Measurements from ENCODE around the gene SHISAL1.

SHISAL1 gene

GRCh38 chr22:44341431-44342346 lies 28.9 kb upstream of the SHISAL1 start:
- no peak for DNase-seq

- DNase-seq, result no peak
These were observed 27.8 kb upstream of the SHISAL1 start for GRCh38 chr22:44340271-44341239.

GRCh38 chr22:44338906-44339305 lies 26.2 kb upstream of the SHISAL1 start:
- no peak for DNase-seq

GRCh38 chr22:44338177-44338810 lies 25.5 kb upstream of the SHISAL1 start:
- no peak for DNase-seq

- peak; percentile 67 for DNase-seq
These were observed 24.9 kb upstream of the SHISAL1 start for GRCh38 chr22:44337678-44338004.

DNA sequence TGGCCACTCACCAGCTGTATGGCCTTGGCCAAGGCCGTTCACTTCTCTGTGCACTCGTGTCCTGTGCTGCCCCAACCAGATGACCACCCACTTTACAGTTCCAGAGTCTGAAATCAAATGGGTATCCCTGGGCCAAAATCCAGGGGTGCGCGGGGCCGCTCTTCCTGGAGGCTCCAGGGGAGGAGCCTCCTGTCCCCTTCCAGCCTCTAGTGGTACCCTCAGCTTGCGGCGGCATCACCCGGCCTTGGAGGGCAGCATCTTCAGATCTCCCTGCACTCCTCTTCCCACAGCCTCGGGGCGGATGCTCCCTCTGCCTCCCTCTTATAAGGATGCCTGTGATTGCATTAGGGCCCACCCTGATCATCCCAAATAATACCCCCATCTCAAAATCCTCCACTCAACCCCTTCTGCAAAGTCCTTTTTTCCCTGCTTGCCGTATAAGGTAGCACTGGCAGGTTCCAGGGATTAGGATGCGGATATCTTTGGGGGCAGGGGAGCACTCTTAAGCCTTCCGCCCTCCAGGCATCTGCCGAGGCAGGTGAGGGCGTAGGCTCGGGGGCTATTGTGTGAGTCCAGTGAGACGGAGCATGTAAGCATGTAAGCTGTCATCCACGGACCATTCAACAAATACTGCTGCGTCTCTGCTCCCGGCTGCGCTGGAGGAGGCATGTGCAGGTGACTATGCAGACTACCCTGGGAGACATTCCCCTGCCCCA lies 24.4 kb upstream of the SHISAL1 start:
- DNase-seq, result no peak

GRCh38 chr22:44335903-44336803 lies 23.4 kb upstream of the SHISAL1 start:
- DNase-seq, result no peak

DNA sequence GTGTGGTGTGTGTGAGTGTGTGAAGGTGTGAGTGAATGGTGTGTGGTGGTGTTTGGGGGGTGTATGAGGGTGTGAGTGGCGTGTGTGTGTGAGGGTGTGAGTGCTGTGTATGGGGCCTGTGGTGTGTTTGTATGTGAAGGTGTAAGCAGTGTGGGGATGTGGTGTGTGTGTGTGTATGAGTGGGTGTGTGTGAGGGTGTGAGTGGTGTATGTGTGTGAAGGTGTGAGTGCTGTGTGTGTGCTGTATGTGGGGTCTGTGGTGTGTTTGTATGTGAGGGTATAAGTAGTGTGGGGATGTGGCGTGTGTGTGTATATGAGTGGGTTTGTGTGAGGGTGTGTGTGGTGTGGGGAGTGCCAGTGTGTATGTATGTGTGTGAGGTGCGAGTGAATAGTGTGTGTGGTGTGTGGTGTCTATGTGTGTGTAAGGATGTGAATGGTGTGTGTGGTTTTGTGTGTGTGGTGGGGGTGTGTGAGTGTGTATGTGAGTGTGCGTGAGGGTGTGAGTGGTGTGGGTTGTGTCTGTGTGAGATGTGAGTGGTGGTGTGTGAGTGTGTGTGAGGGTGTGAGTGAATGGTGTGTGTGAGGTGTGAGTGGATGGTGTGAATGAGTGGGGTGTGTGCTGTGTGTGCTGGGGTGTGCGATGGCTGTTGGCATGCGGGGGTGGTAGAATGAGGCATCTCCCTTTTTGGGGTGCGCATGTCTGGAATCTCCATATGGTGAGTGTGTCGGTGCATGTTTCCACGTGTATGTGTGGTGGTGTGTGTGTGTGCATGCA lies 22.5 kb upstream of the SHISAL1 start:
- DNase-seq, result no peak

- DNase-seq, result no peak
These were observed 21.3 kb upstream of the SHISAL1 start for GRCh38 chr22:44333847-44334635.

DNA sequence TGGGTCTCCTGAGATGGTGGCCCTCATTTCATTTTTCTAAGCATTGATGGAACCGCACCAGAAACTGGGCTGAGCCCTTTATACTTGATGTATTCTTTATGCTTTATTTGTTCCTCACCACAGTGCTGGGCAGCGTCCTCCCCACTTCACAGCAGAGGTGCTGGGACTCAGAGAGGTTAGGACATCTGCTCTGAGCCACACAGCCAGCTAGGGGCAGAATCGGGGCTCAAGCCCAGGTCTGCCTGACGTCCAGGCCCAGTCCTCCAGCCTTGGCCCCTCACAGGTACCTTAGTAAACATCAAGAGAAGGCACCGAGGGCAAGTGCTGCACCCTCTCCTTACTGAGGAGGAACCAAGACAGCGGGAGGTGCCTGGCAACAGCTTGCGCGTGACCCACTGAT lies 20.2 kb upstream of the SHISAL1 start:
- no peak for DNase-seq

DNA sequence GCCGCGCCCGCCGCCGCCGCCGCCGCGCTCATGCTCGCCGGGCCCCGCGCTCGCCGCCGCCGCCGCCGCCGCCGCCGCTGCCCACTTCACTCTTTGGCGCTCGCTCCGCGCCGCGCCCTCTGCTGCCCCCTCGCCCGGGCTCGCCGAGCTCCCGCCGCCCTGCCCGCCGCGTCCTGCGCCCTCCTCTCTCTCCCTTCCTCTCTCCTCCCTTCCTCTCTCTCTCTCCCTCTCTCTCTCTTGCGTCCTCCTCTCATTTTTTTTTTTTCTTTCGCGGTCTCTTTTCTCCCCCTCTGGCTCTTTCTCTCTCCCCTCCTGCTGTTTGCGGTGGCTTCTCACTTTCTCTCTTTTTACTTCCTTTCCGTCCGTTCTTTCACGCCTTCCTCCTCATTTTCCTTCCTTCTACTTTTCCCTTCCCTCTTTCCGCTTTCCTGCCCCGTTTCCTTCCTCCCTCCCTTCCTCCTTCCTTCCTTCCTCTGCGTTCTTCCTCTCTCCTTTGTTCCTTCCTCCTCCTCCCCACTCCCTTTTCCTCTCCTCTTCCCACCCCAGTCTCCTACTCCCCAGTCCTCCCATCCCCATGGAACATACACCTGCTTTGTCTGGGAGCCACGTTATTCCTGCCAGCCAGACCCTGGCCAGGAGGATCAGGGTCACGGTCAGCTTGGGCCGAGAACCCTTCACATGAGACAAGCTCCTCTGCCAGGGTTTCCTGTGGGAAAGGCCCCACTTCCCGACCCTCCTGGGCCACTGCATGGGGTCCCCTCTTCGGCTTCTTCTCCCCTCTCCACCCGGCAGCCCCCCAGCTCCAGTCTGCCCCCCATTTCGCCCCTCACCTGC lies 19.3 kb upstream of the SHISAL1 start:
- peak; percentile 29 for DNase-seq

DNA sequence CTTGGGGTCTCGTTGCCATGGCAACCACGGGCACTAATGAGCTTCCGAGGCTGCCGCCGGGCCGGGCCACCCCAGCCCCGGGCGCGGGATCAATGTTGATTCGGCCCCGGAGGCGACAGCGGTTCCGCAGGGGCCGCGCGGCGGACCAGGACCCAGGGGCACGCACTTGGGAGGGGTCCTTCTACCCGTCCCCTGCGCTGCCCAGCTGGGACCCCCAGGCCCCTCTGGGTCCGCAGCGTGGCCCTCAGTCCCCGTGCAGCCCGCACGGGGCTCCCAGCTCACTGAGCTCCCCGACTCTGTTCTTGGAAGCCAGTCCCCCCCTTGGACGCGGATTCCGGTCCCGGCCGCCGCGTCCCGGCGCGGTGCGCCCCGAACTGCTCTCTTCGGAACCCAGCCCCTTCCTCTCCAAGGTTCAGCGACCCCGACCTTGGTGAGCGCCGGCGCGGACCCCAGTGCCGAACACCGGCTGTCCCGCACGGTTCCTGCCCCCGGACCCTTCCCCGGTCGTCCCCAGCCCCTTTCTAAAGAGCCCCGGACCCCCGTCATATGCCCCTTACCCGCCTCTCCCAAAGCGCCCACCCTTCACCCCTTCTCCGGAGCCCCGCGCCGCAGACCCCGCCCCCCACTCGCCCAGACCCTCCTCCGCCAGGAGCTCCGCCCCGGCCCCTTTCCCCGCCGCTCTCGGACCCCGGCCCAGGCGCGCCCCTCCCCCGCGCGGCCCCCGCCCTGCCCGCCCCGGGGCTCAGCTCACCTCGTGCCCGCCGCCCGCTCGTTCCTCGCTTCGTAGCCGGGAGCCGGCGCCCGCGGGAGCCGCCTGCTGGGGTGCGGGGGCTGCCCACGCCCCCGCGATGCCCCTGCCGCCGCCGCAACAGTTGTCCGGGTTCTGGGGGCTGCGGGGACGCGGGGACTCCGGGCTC lies 18.3 kb upstream of the SHISAL1 start:
- DNase-seq, result no peak

DNA sequence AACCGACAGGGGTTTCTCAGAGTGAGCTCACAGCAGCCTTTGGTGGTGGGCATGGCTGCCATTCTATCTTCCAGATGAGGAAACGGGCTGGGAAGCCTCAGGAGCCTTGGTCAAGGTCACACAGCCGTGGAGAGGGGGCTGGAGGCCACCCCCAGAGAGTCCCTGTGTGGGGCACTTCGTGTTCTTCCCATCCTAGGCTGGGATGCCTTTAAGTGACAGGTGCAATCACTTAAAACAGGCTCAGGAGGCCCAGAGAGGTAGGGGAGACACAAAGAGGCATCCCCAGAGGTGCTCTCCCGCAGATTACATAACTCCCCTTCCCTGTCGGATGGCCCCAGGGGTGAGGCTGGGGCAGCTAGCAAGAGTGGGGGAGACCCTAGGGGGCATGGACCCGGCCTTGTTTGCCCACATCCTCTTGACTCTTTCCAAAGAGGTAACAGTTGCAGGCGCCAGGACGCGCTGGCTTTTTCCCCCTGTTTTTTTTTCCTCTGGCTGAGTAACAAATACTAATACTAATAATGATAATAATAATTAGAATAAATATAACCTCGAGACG lies 17.5 kb upstream of the SHISAL1 start:
- DNase-seq, result no peak

- DNase-seq, result no peak
These were observed 16.5 kb upstream of the SHISAL1 start for GRCh38 chr22:44329179-44329796.

DNA sequence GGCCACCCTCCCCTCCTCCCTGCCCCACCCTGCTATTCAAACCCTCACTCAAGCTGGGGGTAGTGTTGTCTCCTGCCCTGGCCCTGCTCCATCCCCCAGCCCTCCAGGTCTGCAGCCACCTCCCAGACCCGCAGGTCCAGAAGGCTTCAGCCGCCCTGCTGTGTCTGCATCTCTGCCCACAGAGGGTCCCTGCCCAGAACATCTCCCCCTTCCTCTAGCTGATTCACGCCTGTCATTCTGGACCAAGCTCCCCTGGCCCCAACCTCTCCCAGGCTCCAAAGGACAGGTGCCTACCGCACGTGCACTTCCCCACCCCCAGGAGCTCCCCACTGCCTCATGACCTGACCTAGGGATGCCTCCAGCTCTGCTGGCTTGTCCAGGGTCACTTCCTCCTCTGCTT lies 16.0 kb upstream of the SHISAL1 start:
- DNase-seq, result no peak

GRCh38 chr22:44328326-44328725 lies 15.6 kb upstream of the SHISAL1 start:
- no peak for DNase-seq

DNA sequence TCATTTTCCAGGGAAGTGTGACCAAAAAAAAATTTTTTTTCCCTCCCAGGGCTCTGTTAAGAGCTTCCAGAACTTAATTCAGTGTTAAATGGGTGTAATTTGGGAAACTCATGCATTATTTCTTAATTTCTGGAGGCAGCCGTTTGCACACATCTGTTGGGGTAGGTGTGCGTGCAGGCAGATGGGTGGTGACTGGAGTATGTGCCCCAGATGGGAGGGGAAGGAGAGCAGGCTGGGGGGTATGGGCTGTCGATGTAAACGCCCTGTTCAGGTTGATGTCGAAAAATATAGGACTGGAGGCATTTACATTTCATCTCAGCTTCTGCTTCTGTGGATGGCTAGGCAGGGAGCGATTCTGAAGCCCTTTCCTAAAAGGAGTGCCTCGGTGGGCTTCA lies 13.7 kb upstream of the SHISAL1 start:
- no peak for DNase-seq
